HUDEP-2 (cell line): ENCODE measurements around the gene PDZD8.

Source experiments
- DNase-seq, 76 experiments: peaks; one replicate each; lab custom pipeline; 2025; ENCODE audit not compliant: unreplicated experiment in 76 of 76; lab: John Stamatoyannopoulos, UW

The PDZD8 gene

GRCh38 chr10:117375360-117376178, at the start of gene PDZD8:
PDZD8 (minus strand) TSS chr10:117375440; CDS start chr10:117375227, 213 bp downstream.
- DNase-seq = peak in 74 of 76 experiments; percentile 14 to 93 (median 81)

GRCh38 chr10:117424171-117424570, 48.9 kb upstream of the PDZD8 start:
- no peak for DNase-seq

- no peak for DNase-seq
These were observed 46.7 kb upstream of the PDZD8 start for GRCh38 chr10:117421985-117422384.

- DNase-seq = no peak
These were observed 45.5 kb upstream of the PDZD8 start for GRCh38 chr10:117420768-117421167.

GRCh38 chr10:117419921-117420320, 44.7 kb upstream of the PDZD8 start:
- DNase-seq = no peak

GRCh38 chr10:117419159-117419558, 43.9 kb upstream of the PDZD8 start:
- DNase-seq = no peak

DNA sequence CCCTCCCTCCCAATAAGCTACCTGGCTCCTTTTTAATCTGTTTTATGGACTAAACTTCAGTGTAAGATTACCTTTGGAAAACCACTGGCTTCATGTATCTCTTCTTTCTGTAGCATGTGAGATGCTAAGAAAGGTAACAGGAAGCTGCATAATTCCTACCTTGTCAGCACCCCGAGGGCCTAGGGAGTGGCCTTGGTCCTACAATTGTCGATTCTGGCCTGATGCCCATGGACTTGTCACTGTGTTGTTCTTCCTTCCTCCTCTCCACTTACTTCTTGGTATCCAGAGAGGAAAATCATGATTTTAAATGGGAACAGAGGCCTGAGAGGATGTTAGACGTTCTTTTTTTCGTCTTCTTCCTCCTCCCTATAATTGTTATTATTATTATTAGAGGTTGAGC, 42.9 kb upstream of the PDZD8 start:
- peak in 1 of 76 experiments; percentile 7 for DNase-seq

DNA sequence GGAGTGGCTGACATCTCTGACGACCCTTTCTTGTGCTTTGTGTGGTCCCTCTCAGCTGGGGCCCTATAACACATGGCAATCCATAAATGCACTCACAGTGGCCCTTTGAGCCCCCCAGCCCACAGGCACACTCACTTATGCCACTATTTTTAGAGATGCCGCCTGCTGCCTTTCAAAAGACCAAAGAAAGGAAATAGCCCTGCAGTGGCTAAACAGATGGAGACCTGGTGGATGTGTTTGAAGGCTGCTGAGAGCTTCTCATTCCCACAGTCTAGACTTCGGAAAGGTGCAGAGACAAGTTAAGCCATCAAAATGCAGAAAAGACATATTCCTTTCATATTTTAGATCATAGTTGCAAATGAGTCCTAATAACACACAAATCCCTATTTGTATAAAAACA, 42.0 kb upstream of the PDZD8 start:
- no peak for DNase-seq

DNA sequence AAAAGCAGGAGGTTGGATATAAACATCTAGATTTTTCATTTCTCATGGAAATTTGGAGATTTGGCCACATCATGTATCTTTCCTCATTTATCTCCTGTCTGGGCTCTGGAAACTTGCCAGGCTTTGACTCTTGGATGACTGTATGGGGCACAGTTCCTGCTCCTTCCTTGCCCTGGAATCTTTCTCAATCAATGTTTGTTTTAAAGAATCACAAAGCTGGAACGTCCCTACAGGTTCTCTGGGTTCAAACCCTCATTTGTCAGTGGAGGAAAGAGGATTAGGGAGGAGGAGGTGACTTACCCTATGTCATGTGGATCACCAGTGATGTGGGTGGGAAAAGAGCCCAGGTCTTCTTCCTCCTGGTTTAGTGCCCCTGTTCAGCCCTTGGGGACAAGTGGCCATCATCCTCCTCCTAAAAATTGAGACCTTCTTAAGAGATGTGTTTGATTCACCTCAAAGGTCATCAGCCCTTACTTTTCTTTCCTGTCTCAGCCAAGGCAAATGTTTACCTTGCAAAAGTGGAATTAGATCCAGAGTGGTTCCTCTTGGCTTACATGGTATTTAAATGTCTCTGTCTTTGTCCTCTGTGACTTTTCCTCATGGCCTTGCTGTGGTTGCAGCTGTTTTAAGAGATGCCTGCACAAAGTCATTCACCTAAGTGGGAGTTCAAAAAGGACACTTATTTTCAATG, 38.8 kb upstream of the PDZD8 start:
- DNase-seq = peak in 4 of 76 experiments; percentile 10 to 44 (median 24)

GRCh38 chr10:117412469-117413010, 37.3 kb upstream of the PDZD8 start:
- DNase-seq = peak in 2 of 76 experiments; percentile 7 to 30

GRCh38 chr10:117411479-117412399, 36.5 kb upstream of the PDZD8 start:
- peak in 75 of 76 experiments; percentile 47 to 99 (median 95) for DNase-seq

DNA sequence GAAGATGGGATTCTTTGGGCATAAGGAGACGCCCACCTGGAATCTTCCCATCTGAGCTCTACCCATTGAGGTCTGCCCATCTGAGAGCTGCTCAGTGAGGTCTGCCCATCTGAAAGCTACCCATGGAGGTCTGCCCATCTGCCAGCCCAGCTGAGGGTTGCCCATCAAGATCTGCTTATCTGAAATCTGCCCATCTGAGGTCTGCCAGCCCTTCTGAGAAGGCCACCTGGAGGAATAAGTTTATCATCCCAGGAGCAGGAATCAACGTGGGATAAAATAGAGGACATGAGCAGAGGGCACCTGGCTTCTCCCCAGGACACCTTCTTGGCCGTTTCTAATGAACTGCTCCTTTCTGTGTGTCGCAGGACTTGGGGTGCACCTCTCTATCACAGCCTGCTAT, 35.3 kb upstream of the PDZD8 start:
- peak in 24 of 76 experiments; percentile 7 to 60 (median 25) for DNase-seq

- DNase-seq = peak in 11 of 76 experiments; percentile 10 to 55 (median 27)
These were observed 34.5 kb upstream of the PDZD8 start for GRCh38 chr10:117409549-117410305.

GRCh38 chr10:117408436-117409384, 33.5 kb upstream of the PDZD8 start:
- DNase-seq = peak in 52 of 76 experiments; percentile 11 to 75 (median 38)

DNA sequence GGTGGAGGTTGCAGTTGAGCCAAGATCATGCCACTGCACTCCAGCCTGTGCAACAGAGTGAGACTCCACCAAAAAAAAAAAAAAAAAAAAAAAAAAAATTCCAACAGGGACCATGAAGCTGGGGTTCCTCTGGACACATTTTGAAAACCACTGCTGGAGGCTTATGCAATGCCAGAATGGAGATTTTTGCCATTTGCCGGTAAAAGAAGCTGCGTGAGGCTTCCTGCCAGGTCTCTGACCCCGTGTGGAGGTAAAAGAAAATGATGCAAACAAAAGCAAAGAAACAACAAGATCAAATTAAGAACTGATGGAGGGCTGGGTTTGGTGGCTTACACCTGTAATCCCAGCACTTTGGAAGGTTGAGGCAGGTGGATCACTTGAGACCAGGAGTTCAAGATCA, 30.5 kb upstream of the PDZD8 start:
- no peak for DNase-seq

- DNase-seq = no peak
These were observed 25.1 kb upstream of the PDZD8 start for GRCh38 chr10:117400329-117400728.

DNA sequence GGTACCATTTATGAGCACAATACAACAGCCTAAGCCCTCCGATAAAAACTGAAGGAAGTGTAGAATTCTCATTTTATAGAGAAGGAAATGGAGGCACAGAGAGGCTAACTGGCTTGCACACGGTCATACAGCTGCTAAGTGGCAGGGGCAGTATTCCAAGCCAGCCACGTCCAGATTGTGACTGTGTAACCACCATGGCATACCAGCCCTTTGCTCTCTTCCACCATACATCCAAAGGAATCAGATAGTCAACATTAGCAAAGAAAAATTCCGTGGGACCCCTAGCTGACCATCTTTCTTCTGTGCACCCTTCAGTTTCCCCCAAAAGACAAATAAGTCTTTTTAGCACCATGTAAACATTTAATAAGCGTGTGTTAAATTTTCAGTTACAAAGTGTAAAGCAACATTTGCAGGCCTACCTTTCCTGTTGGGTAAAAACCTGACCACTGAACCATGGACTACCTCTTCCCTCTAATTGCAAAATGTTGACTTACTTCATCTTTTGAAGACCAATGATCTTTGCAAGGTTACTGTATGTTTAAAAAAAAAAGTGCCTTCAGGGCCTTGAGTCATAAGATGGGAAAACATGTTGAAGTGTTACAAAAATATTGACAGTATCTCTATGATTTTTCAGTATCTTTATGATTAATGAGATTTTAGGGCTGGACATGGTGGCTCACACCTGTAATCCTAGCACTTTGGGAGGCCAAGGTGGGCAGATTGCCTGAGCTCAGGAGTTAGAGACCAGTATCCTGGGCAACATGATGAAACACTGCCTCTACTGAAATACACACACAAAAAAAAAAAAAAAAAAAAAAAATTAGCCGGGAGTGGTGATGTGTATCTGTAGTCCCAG, 24.3 kb upstream of the PDZD8 start:
- no peak for DNase-seq

DNA sequence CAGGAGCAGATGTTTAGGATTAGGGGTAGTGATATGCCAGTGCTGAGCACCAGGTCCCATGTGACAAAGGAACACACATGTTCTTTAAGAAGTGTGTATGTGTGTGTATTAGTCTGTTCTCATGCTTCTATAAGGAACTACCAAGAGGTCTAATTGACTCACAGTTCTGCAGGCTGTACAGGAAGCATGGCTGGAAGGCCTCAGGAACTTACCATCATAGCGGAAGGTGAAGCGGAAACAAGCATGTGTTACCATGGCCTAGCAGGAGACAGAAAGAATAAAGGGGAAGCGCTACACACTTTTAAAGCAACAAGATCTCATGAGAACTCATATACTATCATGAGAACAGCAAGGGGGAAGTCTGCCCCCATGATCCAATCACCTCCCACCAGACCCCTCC, 22.8 kb upstream of the PDZD8 start:
- DNase-seq = no peak
